HG03039 (cell line): ENCODE data around the gene FAF2.

Experiments used
- ATAC-seq: cut with Tn5 transposase; IDR thresholded peaks from one replicate; pipeline ENCODE4 v1.9.1; 2021; ENCODE audit warnings: mild to moderate bottlenecking, moderate library complexity; ENCODE audit not compliant: unreplicated experiment

FAF2 gene

GRCh38 chr5:176529741-176530141, 81.6 kb downstream of the FAF2 start:
- ATAC-seq: no peak

DNA sequence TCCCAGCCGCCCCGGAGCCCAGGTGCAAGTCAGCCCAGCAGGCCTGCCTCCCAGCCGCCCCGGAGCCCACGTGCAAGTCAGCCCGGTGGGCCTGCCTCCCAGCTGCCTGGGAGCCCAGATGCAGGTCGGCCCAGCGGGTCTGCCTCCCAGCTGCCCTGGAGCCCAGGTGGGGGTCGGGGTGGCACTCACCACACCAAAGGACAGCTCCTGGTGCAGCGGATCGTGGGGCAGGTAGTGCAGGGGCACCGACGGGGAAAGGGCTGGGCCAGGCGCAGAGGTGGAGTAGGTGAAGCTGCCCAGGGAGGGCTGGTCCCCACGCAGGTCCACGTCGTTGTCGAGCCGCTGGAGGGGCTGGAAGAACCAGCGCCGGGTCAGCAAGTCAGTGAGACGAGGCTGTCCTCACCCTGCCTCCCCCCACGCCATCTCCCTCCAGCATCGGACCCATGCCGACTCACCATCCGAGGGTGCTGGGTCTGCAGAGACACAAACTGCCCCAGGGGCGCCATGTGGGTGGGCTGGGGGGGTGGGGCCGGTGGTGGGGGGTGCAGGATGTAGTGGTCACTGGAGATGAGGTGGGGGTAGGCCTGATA, 82.3 kb downstream of the FAF2 start:
- ATAC-seq: no peak

DNA sequence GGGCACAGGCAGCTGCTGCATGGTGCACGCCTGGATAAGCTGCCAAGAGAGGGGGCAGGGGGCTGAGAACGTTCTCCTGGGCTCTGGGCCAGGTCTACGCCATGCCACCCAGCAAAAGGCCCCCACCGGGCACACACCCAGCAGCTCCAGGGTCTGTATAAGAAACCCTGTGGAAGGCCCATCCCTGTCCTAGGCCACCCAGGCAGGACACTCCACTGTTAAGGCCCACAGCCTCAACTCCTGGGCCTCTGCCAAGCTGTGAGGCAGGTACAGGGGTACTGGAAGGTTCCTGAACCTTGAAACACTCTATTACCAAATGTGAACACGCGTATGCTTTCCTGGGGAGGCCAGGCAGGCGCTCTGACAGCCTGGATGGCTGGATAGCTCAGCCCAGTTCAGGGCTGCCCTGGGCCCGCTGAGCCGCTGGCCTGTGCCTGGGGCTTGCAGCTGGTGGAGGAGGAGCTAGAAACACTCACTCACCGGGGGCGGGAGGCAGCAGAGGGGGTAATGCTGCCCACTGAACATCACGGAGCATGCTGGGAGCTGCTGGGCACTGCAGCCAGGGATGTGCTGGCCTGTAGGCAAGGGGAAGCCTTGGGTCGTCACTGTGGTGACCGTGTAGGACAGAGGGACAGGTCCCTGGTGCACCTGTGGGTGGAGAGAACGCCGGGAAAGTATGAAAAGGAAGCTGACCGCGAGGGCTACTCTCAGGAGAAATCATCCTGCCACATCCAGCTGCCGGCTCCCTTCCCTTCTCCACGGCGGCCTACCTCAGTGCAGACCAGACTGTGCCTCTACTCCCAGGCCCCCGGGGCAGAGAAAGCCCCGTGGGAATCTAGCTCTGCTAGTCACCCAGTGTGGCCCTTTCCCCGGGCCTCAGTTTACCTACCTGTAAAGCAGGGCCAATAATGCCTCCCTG, 83.1 kb downstream of the FAF2 start:
- ATAC-seq: no peak

DNA sequence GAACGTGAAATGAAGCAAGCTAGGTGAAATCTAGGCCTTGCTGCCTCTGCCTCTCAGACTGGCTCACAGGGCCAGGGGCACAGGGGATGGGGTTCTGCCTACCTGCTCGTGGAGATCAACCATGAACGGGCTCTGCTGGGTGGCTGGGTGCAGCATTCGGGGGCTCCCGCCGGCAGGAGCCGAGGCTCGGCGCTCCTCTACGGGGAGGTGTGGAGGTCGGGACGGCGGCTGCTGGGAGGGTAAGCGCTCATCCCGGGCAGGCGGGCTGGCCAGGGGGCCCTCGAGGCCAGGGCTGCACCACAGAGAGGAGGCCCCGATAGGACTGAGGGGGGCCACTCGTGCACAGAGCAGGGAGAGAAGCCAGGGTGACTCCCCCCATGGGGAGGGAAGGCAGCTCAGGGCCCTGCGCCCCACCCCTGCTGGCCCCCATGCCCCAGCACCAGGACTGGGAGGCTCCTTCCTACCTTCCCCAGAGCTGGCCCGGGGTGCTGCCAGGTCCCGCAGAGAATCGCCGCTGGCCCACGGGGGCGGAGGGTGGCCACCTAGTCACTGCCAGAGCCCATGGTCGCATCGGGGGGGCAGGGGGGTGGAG, 83.8 kb downstream of the FAF2 start:
- no peak for ATAC-seq

- no peak for ATAC-seq
Observed at GRCh38 chr5:176532795-176533194, 84.6 kb downstream of the FAF2 start.

- ATAC-seq: no peak
Observed at GRCh38 chr5:176533390-176533789, 85.2 kb downstream of the FAF2 start.

DNA sequence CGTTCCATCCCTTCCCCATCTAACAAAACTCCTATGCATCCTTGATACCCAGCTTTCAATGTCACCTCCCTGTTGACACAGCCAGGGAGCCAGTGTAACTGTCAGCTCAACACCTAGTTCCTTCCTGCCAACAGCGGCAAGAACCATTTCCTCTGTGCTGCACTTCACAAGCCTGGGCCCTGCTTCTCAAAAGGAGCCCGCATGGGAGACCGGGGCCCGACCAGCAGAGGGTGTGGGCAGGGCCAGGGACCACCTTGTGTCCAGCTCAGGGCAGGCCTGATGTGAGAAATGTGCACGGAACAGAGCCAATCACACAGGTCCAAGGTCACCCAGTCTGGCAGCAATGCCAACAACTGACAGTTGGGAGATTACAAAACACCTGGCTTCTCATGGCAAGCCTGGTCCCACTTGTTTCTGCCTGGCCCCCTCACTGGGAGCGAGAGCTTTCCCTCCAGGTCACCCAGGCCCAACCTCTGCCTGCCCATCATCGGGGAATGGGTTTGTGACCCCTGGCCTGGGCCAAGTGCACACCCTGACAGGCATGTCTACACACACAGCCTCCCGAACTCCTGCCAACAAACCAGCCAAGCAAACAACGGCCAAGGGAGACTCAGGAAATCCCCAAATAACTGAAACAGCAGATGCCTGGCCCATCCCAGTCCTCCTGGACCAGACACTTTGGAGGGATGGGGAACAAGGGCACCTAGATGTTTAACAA, 85.9 kb downstream of the FAF2 start:
- ATAC-seq: no peak

DNA sequence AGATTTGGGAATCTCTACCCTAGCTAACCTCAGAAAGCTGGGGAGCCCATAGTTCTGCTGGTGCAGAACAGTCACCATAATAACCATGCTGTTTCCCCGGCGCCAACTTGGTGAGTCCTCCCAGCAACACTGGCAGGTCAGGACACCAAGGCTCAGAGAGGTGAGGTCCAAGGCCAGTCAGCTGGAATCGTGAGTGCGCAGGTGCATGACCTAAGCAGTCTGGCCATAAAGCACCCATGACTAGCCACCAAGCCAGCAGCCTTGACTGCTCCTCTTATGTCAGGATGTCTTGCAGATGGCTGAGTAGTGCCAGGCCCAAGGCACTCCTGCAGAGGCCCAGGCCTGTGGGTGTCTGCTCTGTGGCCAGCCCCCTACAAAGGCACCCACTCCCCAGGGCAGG, 86.5 kb downstream of the FAF2 start:
- no peak for ATAC-seq

DNA sequence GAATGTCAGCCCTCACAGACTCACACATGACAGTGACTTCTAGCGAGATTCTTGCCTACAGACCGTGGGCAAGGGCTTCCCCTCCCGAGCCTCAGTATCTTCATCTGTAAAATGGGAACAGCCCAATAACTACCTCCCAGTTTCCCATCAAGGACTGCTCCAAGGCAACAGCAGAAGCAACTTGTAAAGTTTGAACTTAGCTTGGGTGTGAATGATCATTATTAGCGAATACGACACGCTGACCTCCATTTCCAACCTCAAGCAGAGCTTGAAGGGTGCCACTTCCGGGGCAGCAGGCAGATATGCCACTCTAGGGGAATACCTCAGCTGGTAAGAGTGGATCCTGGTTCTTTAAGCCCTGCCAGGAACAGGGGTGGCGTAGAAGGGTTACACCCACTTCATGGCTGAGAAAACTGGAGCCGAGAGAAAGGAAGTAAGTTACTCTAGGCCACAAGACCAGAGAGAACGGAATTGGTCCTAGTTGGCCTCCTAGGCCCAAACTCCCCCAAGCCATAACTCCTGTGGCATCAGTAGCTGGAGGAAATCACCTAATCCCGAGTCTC, 87.0 kb downstream of the FAF2 start:
- no peak for ATAC-seq

DNA sequence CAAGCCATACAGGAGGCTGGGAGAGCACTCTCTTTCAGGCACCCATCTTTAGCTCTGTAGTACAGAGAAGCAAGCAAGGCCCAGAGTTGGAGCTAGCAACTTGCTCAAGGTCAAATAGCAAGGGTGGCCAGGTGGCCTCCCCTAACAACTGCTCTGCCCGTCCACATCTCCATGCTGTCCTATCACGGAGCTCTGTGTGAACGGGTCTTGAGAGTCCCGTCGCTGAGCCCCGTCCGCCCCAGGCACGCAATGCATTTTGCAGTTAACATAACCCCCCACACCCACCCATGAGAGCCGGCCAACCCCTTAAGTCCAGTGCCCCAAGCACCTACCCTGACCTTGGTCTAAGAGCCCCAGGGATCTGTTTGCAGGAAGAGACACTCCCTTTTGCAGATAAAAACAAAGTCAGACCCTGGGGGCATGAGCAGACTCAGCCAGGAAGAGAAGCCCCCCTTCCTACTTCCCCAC, 87.5 kb downstream of the FAF2 start:
- ATAC-seq: no peak

- no peak for ATAC-seq
Observed at GRCh38 chr5:176536132-176536901, 88.1 kb downstream of the FAF2 start.

GRCh38 chr5:176536902-176537553, 88.8 kb downstream of the FAF2 start, which contains the start of gene RNF44:
Gene RNF44 (minus strand): TSS chr5:176537402. CDS start chr5:176532472, 4,930 bp downstream.
- peak; percentile 48 for ATAC-seq

DNA sequence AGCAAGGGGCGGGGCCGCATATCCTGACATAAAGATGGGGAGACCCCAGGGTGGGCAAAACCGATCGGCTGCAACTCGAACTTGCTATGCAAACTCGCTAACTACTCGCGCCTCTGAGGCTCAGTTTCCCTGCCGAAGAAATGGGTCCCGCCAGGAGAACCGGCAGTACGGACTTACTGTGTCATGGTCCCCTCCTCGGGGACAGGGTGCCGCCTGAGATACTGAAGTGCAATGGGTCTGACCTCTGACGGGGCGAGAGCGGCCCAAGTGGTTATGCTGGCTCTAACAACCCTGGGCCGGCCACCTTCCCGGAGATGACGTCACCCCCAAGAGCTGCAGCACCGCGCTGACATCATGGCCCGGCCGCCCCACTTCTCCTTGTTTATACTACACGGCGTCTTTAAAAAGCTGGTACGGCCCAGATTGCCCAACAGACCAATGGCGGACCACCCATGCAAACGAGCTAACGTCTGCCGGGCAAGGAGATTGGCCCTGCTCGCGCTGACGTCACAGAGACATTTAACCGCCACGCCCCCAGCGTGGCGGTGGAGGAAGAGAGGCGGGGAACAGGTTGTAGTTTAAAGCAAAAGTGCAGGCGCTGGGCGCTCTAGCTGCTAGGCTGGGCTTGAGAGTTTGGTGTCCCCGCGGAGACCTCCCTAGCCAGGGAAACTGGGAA, 89.5 kb downstream of the FAF2 start:
- peak; percentile 70 for ATAC-seq

DNA sequence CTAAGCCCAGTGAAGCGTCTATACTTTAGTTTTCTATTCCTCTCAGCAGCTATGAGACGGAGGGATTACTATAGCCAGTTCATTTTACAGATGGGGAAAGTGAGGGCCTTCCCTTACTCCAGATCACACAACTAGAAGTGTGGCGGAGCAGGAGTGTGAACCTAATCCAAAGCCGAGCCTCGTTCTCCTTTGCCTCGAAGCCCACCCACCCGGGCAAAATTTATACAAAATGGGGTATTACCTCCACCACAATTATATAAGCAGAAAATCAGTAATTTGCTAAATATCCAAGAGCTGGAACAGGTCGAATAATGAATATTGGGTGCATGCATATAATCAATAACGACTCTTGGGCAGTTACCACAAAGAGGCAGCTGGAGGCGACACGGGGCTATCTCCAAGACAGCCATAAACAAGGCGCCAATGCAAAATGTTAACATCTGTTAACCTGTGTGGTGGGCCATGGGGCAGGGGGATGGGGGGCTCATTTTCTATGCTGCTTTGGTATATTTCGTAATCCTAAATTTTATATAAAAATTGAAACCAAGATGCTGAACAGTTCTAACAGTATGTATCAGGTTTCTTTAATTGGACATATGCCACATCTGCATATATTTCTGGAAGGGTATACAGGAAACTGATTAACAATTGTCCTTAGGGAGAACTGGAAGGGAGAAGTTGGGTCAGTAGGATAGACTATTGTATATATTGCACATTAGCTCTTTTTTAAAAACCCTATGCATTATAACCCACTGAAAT, 90.2 kb downstream of the FAF2 start:
- no peak for ATAC-seq

- no peak for ATAC-seq
Observed at GRCh38 chr5:176538989-176539384, 90.8 kb downstream of the FAF2 start.

DNA sequence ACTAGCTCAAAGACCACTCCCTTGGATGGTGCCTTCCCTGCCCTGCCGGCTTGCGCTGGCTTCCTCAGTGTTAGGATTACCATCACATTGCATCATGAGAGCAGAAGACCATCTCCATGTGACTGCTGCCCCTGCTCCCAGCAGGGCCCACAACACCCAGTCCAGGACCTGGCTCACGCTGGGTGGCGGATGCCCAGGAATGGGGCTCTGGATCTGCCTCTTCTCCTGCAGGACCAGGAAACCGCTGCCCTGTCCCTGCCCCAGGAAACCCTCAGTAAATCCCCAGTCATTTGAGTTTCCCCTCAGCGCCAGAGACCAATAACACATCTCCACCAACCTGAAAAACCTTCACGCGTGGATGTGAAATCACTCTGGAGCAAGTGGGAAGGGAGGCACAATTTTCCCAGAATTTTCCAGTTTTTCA, 92.3 kb downstream of the FAF2 start:
- no peak for ATAC-seq

- no peak for ATAC-seq
Observed at GRCh38 chr5:176540956-176541337, 92.8 kb downstream of the FAF2 start.
